Right lobe of liver (tissue), 4 donors: Measurements from ENCODE around the gene NAGPA.

Experiments used
- POLR2A ChIP-seq: fragments of 450-650 bp; IDR thresholded peaks from one replicate; pipeline ENCODE4 v1.6.1; 2017; ENCODE audit warnings: antibody characterized with exemption, mild to moderate bottlenecking
- TF ChIP-seq, protein P1 (sequence below), 4 donors: fragments of 200-600 bp in 3 of 4; fragments of 450-650 bp in 1 of 4; IDR thresholded peaks; one replicate each; pipeline versions ENCODE4 v1.5.1 to v1.8.0; 2016 to 2022; ENCODE audit warnings: antibody characterized with exemption in 4 of 4, mild to moderate bottlenecking in 2 of 4
- donor health status: DM: no; HTN: no; CAD: no.
- donor health status: DM: no; HTN: no; CAD: no.
- donor health status: DM: no; HTN: yes; CAD: no.

DNA sequence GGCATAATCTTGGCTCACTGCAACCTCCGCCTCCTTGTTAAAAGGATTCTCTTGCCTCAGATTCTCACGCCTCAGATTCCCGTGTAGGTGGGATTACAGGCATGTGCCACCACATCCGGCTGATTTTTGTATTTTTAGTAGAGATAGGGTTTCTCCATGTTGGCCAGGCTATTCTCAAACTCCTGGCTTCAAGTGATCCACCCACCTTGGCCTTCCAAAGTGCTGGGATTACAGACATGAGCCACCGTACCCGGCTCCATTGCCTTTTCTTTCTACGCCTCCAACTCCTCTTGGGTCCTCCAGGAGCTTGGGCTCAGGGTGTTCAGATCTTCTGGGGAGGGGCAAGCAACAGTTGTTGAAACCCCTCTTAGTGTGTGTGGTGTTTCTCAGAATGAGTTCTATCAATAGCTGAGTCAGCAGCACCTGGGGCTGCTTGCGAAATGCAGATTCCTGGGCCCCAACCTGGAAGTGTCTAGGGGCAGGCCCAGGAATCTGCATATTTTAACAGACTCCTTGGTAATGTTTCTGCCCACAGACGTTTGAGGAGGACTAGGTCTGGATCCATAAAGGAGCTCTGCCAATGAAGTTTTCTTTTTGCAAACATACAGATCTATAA is 44.2 kb downstream of the NAGPA start:
- TF ChIP-seq, protein P1, sequence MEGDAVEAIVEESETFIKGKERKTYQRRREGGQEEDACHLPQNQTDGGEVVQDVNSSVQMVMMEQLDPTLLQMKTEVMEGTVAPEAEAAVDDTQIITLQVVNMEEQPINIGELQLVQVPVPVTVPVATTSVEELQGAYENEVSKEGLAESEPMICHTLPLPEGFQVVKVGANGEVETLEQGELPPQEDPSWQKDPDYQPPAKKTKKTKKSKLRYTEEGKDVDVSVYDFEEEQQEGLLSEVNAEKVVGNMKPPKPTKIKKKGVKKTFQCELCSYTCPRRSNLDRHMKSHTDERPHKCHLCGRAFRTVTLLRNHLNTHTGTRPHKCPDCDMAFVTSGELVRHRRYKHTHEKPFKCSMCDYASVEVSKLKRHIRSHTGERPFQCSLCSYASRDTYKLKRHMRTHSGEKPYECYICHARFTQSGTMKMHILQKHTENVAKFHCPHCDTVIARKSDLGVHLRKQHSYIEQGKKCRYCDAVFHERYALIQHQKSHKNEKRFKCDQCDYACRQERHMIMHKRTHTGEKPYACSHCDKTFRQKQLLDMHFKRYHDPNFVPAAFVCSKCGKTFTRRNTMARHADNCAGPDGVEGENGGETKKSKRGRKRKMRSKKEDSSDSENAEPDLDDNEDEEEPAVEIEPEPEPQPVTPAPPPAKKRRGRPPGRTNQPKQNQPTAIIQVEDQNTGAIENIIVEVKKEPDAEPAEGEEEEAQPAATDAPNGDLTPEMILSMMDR (IDR thresholded peaks at IDR 0.05), result no peak
- TF ChIP-seq POLR2A, result no peak
